Measurements from ENCODE around the gene VAMP8.

DNA sequence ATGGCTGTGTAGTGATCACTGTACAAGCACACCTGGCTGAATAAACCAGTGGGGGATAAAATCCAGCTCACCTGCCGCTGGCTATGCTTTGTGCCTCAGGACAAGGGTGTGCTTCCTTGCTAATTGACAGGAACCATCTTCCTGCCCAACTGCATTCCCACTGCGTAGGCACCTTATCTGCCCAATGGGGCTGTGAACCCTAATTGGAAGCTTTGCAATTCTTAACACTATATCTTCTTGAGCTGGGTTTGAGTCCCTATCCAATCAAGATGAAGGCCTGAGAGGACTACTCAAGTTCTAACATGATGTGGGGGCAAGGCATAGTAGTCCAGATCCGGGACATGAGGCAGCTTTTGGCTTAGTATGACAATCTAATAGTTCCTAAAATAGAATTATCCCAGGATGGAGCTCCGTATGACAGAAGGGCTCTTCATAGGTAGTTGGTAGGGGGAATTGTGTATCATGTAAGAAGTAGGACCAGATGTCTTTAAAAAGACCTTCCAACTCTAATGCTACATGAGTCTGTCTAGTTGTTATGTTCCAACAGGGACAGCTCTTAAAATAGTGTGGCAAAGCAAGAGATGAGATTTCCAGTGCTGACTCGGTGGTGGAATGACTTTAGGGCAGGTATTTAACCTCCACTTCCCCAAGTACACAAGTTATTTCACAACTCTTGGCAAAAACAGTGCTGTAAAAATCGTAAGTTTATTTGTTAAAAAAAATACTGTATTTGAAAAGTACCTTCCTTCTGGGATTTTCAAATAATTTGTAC is 27.4 kb downstream of the VAMP8 start:
- TF ChIP-seq, protein P1, sequence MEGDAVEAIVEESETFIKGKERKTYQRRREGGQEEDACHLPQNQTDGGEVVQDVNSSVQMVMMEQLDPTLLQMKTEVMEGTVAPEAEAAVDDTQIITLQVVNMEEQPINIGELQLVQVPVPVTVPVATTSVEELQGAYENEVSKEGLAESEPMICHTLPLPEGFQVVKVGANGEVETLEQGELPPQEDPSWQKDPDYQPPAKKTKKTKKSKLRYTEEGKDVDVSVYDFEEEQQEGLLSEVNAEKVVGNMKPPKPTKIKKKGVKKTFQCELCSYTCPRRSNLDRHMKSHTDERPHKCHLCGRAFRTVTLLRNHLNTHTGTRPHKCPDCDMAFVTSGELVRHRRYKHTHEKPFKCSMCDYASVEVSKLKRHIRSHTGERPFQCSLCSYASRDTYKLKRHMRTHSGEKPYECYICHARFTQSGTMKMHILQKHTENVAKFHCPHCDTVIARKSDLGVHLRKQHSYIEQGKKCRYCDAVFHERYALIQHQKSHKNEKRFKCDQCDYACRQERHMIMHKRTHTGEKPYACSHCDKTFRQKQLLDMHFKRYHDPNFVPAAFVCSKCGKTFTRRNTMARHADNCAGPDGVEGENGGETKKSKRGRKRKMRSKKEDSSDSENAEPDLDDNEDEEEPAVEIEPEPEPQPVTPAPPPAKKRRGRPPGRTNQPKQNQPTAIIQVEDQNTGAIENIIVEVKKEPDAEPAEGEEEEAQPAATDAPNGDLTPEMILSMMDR (IDR thresholded peaks at IDR 0.05), result no peak
- no peak for TF ChIP-seq POLR2A (IDR thresholded peaks at IDR 0.05)
